ENCODE data around the gene TMEM120B. TPM values are rescaled to one million over a fixed set of nuclear protein-coding genes. Genes with fewer than 3 reads are reported as not detected.
"Not testable (repeated sequence)": the region's sequence is repeated elsewhere in the genome, so short reads cannot be mapped to it uniquely, and the experiment has no call there.

TMEM120B gene
- total and polyA plus RNA-seq, 4 donors: 1.5 to 12.0 (median 9.1) TPM

DNA sequence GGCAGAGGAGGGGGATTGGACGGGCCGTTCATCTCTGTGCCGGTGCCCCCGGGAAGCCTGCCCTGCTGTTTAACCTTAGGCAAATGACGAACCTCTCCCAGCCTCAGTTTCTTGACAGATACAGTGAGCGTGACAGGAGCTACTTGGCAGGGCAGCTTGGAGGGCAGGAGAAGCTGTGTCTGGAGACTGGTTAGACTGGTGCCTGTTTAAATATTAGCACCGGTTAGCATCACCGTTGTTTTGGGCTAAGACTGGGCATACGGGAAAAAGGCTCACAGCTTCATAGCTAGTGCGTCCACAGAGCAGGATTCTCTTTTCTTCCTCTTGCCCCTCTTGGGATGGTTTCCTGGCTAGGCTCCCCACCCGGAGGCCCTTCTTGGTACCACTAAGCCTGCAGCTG lies 42.3 kb downstream of the TMEM120B start:
- Histone ChIP-seq H3K9me3 (ENCODE audit: control insufficient read depth, low read length) (no peaks in the 10 kb centered on the region), H3K36me3 (ENCODE audit: control insufficient read depth in 1 of 2, insufficient read depth in 2 of 2, low read length in 1 of 2) (no peaks in the 10 kb centered on the region), H3K4me3 (ENCODE audit: low read length in 2 of 2) (no peak overlapping the region), H3K27ac (ENCODE audit: low read depth in 1 of 2, low read length in 2 of 2) (no peak overlapping the region), H3K4me1 (ENCODE audit: control insufficient read depth in 1 of 2, insufficient read depth in 2 of 2, low read length in 2 of 2) (no peaks in the 10 kb centered on the region), H3K27me3 (ENCODE audit: control insufficient read depth in 1 of 2, insufficient read depth in 2 of 2, low read length in 1 of 2) (no peaks in the 10 kb centered on the region)
- ATAC-seq (ENCODE audit: low FRiP score) (no peak), DNase-seq (no peak)
- intact Hi-C loops (cut with DNase I): loop anchor here in 1 of 2 donors (5.0 kb wide), 1 partner anchor 43 kb away; the partner anchor contains the start of gene TMEM120B
- WGBS, 2 donors: 95 to 96% methylated on average over 11 of the region's 11 CpGs

DNA sequence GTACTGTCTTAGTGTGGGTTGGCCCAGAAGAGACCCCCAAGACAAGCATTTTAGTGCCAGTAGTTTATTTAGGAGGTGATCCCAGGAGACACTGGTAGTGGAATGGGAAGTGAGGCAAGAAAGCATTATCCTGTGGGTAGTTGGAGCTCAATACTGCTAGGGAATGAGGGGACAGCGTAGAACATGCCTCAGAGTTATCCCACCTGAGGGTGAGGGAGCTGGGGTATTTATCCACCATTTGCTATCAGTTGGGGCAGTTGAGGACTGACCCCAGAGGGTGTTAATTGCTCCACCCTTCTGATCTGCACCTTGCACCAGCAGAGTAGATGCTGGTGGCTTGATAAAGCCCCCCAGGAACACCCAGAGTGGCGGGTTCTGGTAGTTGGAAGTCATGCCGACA lies 43.0 kb downstream of the TMEM120B start:
- intact Hi-C loops (cut with DNase I): no loop called here
- ATAC-seq (ENCODE audit: low FRiP score): no peak
- H3K27me3 ChIP-seq (ENCODE audit: control insufficient read depth in 1 of 2, insufficient read depth in 2 of 2, low read length in 1 of 2): no peaks in the 10 kb centered on the region
- H3K4me1 ChIP-seq (ENCODE audit: control insufficient read depth in 1 of 2, insufficient read depth in 2 of 2, low read length in 2 of 2): no peaks in the 10 kb centered on the region
- no peak for DNase-seq
- 98 to 100% methylated on average over 3 of the region's 3 CpGs for WGBS, 2 donors
- H3K27ac ChIP-seq (ENCODE audit: low read depth in 1 of 2, low read length in 2 of 2): no peak overlapping the region
- H3K9me3 ChIP-seq (ENCODE audit: control insufficient read depth, low read length): no peaks in the 10 kb centered on the region
- H3K36me3 ChIP-seq (ENCODE audit: control insufficient read depth in 1 of 2, insufficient read depth in 2 of 2, low read length in 1 of 2): no peaks in the 10 kb centered on the region
- no peak overlapping the region for H3K4me3 ChIP-seq (ENCODE audit: low read length in 2 of 2)

- H3K9me3 ChIP-seq (ENCODE audit: control insufficient read depth, low read length); H3K27me3 ChIP-seq (ENCODE audit: control insufficient read depth in 1 of 2, insufficient read depth in 2 of 2, low read length in 1 of 2); H3K27ac ChIP-seq (ENCODE audit: low read depth in 1 of 2, low read length in 2 of 2); ATAC-seq (ENCODE audit: low FRiP score); intact Hi-C loops (cut with DNase I); H3K36me3 ChIP-seq (ENCODE audit: control insufficient read depth in 1 of 2, insufficient read depth in 2 of 2, low read length in 1 of 2); H3K4me3 ChIP-seq (ENCODE audit: low read length in 2 of 2); DNase-seq; H3K4me1 ChIP-seq (ENCODE audit: control insufficient read depth in 1 of 2, insufficient read depth in 2 of 2, low read length in 2 of 2): not testable (repeated sequence)
- WGBS, 2 donors: 96 to 97% methylated on average over 18 to 22 of the region's 22 CpGs
Observed at GRCh38 chr12:121758536-121758935, 46.0 kb downstream of the TMEM120B start.

GRCh38 chr12:121762269-121762668 lies 49.7 kb downstream of the TMEM120B start:
- ATAC-seq (ENCODE audit: low FRiP score): no peak

GRCh38 chr12:121764808-121765207 lies 52.3 kb downstream of the TMEM120B start:
- Histone ChIP-seq H3K9me3 (ENCODE audit: control insufficient read depth, low read length) (no peaks in the 10 kb centered on the region), H3K36me3 (ENCODE audit: control insufficient read depth in 1 of 2, insufficient read depth in 2 of 2, low read length in 1 of 2) (no peaks in the 10 kb centered on the region), H3K4me1 (ENCODE audit: control insufficient read depth in 1 of 2, insufficient read depth in 2 of 2, low read length in 2 of 2) (peaks cover 0 to 2% of the 10 kb centered on the region in 2 donors), H3K4me3 (ENCODE audit: low read length in 2 of 2) (no peak overlapping the region), H3K27ac (ENCODE audit: low read depth in 1 of 2, low read length in 2 of 2) (no peak overlapping the region), H3K27me3 (ENCODE audit: control insufficient read depth in 1 of 2, insufficient read depth in 2 of 2, low read length in 1 of 2) (no peaks in the 10 kb centered on the region)
- DNase-seq (no peak), ATAC-seq (ENCODE audit: low FRiP score) (no peak)
- intact Hi-C loops (cut with DNase I): loop anchor here (5.0 kb wide), 2 partner anchors 48 to 53 kb away; partner anchors contain the start of gene TMEM120B (in 1 of the 2)
- WGBS, 2 donors: 96 to 98% methylated on average over 3 of the region's 3 CpGs

More at GRCh38 chr12:121762269-121762668, 49.7 kb downstream of the TMEM120B start:
- 37 to 44% methylated on average over 6 of the region's 6 CpGs for WGBS, 2 donors
- no peak for DNase-seq
- Histone ChIP-seq H3K36me3 (ENCODE audit: control insufficient read depth in 1 of 2, insufficient read depth in 2 of 2, low read length in 1 of 2) (no peaks in the 10 kb centered on the region), H3K27me3 (ENCODE audit: control insufficient read depth in 1 of 2, insufficient read depth in 2 of 2, low read length in 1 of 2) (no peaks in the 10 kb centered on the region), H3K4me1 (ENCODE audit: control insufficient read depth in 1 of 2, insufficient read depth in 2 of 2, low read length in 2 of 2) (no peaks in the 10 kb centered on the region), H3K9me3 (ENCODE audit: control insufficient read depth, low read length) (no peaks in the 10 kb centered on the region), H3K27ac (ENCODE audit: low read depth in 1 of 2, low read length in 2 of 2) (no peak overlapping the region), H3K4me3 (ENCODE audit: low read length in 2 of 2) (no peak overlapping the region)
- intact Hi-C loops (cut with DNase I): loop anchor here in 1 of 2 donors (5.0 kb wide), 1 partner anchor 45 kb away; no protein-coding TSS in a partner anchor

DNA sequence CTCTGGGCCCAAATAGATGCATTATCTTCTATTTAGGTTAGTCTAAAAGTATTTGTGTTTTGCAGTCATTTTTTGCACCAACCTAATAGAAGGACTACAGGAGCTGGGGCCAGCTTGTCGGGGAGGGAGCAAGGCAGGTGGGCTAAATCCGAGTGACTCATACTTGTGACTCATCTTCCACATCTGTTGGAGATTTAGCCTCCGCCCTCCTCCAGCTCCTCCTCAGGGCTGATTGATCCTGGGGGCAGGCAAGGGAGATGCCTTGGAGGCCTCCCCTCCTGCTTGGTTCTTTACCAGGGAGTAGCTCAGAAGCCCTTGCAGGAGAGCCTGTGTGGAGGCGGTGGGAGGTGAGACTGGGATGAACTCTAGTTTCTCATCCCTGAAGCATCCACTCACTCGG lies 53.0 kb downstream of the TMEM120B start:
- no peaks in the 10 kb centered on the region for H3K9me3 ChIP-seq (ENCODE audit: control insufficient read depth, low read length)
- intact Hi-C loops (cut with DNase I): loop anchor here in 1 of 2 donors (5.0 kb wide), 1 partner anchor 53 kb away; the partner anchor contains the start of gene TMEM120B
- DNase-seq (no peak), ATAC-seq (ENCODE audit: low FRiP score) (no peak)
- no peaks in the 10 kb centered on the region for H3K27me3 ChIP-seq (ENCODE audit: control insufficient read depth in 1 of 2, insufficient read depth in 2 of 2, low read length in 1 of 2)
- WGBS, 2 donors: 88 to 91% methylated on average over 5 of the region's 5 CpGs
- no peak overlapping the region for H3K27ac ChIP-seq (ENCODE audit: low read depth in 1 of 2, low read length in 2 of 2)
- no peaks in the 10 kb centered on the region for H3K36me3 ChIP-seq (ENCODE audit: control insufficient read depth in 1 of 2, insufficient read depth in 2 of 2, low read length in 1 of 2)
- H3K4me3 ChIP-seq (ENCODE audit: low read length in 2 of 2): no peak overlapping the region
- H3K4me1 ChIP-seq (ENCODE audit: control insufficient read depth in 1 of 2, insufficient read depth in 2 of 2, low read length in 2 of 2): peaks cover 0 to 2% of the 10 kb centered on the region in 2 donors

DNA sequence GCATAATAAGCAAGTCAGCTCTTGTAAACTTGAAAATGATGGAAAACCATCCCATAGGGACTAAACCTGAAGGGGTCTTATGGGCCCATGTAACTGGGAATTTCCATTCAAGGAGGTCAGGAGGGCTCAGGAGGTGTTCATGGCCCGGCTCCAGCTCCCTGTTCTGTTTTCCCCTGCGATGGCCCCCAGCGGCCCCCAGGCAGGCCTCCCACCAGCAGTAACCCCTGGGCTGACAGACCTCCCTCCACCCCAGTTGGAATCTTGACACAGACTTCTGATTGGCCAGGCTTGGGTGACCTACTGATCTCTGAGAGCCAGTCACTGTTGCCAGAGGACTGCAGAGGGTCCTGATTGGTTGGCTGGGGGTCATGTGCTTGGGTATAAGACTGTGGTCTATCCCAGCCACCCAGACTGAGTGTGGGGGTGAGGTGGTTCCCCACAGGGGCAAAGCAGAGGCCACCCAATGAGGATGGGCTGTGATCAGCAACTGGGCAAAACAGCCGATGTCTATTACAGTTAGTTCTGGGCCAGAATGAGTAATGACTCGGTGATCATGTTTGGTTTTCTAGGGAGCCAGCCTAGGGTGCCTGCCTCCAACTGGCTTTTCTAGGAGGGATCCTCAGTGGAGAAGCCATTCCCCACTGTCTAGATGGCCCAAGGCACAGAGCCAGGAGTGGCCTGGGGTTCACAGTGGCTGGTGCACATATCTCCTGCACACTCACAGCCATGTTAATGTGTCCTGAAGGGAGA lies 53.9 kb downstream of the TMEM120B start:
- Histone ChIP-seq H3K27ac (ENCODE audit: low read depth in 1 of 2, low read length in 2 of 2) (no peak overlapping the region), H3K36me3 (ENCODE audit: control insufficient read depth in 1 of 2, insufficient read depth in 2 of 2, low read length in 1 of 2) (no peaks in the 10 kb centered on the region), H3K9me3 (ENCODE audit: control insufficient read depth, low read length) (no peaks in the 10 kb centered on the region), H3K27me3 (ENCODE audit: control insufficient read depth in 1 of 2, insufficient read depth in 2 of 2, low read length in 1 of 2) (no peaks in the 10 kb centered on the region), H3K4me1 (ENCODE audit: control insufficient read depth in 1 of 2, insufficient read depth in 2 of 2, low read length in 2 of 2) (peaks cover 0 to 2% of the 10 kb centered on the region in 2 donors), H3K4me3 (ENCODE audit: low read length in 2 of 2) (no peak overlapping the region)
- 73 to 85% methylated on average over 5 of the region's 5 CpGs for WGBS, 2 donors
- ATAC-seq (ENCODE audit: low FRiP score): no peak
- no peak for DNase-seq
- intact Hi-C loops (cut with DNase I): loop anchor here in 1 of 2 donors (5.0 kb wide), 1 partner anchor 54 kb away; the partner anchor contains the start of gene TMEM120B

DNA sequence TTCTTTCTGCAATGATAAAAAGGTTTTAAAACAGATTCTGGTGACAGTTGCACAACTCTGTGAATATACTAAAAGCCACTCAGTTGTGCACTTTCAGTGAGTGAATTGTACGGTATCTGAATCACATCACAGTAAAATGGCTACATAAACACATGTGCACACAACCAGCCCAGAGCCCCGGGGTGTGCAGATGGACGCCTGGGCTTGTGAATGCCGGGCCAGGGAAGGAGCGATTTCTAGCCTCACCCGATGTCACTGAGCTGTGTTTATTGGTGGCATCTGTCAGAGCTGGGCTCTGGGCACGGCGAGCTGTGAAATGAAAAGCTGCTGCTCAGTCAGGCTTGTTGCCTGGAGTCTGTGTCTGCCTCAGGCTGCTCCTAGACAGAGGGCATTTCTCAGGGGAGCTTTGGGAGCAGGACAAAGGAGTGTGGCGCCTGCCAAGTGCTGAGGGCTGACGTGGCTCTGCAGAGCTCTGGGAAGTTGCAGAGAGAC lies 55.0 kb downstream of the TMEM120B start:
- DNase-seq: peak; percentile 78 to 87
- ATAC-seq (ENCODE audit: low FRiP score): peak; percentile 87
- peak overlapping the region in 1 of 2 donors; percentile 49 for H3K27ac ChIP-seq (ENCODE audit: low read depth in 1 of 2, low read length in 2 of 2)
- H3K36me3 ChIP-seq (ENCODE audit: control insufficient read depth in 1 of 2, insufficient read depth in 2 of 2, low read length in 1 of 2): no peaks in the 10 kb centered on the region
- intact Hi-C loops (cut with DNase I): loop anchor here in 1 of 2 donors (5.0 kb wide), 1 partner anchor 55 kb away; the partner anchor contains the start of gene TMEM120B
- peaks cover 0 to 2% of the 10 kb centered on the region in 2 donors for H3K4me1 ChIP-seq (ENCODE audit: control insufficient read depth in 1 of 2, insufficient read depth in 2 of 2, low read length in 2 of 2)
- H3K9me3 ChIP-seq (ENCODE audit: control insufficient read depth, low read length): no peaks in the 10 kb centered on the region
- 2 to 5% methylated on average over 10 of the region's 10 CpGs for WGBS, 2 donors
- H3K27me3 ChIP-seq (ENCODE audit: control insufficient read depth in 1 of 2, insufficient read depth in 2 of 2, low read length in 1 of 2): no peaks in the 10 kb centered on the region
- H3K4me3 ChIP-seq (ENCODE audit: low read length in 2 of 2): no peak overlapping the region

Data from aorta (tissue), 5 donors.